Dedifferentiated amniotic fluid mesenchymal stem cell (primary cell): ENCODE data around the gene MLF1.
"Not testable (repeated sequence)": the region's sequence is repeated elsewhere in the genome, so short reads cannot be mapped to it uniquely, and the experiment has no call there.

ENCODE experiments used
- DNase-seq: peaks from one replicate; pipeline ENCODE4 v3.0.0-alpha.2; 2016; ENCODE audit errors: extremely low spot score

MLF1 gene, protein sequence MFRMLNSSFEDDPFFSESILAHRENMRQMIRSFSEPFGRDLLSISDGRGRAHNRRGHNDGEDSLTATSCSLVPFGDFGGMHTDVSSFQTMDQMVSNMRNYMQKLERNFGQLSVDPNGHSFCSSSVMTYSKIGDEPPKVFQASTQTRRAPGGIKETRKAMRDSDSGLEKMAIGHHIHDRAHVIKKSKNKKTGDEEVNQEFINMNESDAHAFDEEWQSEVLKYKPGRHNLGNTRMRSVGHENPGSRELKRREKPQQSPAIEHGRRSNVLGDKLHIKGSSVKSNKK

DNA sequence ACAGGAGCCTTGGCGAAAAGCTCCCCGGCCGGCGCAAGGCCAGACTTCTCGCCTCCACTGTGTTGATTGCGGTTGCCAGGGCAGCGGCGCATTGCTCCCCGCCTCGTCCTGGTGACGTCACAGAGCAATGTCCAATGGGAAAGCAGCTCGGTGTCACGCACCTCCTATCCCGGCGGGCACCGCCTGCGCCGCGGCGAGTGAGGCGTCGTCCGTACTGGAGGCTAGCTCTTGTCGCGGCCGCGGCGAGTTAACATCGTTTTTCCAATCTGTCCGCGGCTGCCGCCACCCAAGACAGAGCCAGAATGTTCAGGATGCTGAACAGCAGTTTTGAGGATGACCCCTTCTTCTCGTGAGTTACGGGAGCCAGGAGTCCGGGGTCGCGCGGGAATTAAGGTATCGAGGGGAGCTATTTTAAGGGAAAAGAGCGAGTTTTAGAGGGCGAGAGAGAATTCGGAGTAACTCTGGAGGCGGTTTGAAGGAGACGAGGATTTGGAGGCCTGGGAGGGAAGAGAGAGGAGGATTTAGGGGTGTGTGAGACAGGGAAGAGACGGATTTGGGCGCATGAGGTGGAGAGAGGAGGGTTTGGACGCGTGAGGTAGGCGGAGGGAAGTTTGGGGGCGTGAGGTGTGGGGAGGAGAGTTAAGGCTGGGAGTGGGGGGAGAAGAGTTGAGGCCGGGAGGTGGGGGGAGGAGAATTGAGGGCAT, at the start of gene MLF1:
Gene MLF1 (plus strand): TSS at position 196 of the 704 bp plus-strand sequence. CDS start 107 bp downstream, at position 303.
- peak; percentile 98 for DNase-seq

DNA sequence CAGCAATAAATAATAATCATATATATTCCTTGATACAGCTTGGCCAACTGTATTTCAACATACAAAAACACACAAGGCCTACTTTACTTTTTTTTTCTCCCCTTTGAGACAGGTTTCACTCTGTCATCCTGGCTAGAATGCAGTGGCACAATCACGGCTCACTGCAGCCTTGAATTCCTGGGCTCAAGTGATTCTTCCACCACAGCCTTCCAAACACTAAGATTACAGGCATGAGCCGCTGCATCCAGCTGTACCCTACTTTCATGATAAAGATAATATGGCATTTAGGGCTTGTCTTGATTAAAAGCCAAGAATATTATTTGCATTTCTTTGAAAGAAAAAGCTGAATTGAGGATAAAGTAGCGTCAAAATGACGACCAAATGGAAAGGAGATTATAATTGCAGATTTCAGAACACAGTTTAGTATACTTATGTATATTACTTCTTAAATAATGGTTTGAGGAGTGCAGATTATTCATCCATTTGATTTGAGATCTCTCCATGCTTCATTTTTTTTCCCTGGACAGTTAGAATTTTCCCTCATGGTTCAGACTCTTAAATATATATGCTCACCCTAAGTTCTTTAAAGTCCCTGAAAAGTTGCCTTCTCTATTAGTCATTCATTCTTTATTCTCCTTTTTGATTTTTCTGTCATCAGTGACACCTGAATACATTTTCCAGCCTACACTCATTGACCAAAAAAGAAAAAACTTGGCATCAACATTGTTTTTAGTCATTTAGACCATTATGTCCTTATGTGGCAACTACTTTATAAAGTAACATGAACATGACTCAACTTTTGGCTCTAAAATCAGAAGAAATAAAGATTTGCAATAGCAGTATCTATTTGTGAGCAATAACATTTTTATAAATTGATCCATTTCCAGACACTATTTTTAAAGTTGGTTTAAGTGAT, 48.5 kb upstream of the MLF1 start:
- DNase-seq: no peak

DNA sequence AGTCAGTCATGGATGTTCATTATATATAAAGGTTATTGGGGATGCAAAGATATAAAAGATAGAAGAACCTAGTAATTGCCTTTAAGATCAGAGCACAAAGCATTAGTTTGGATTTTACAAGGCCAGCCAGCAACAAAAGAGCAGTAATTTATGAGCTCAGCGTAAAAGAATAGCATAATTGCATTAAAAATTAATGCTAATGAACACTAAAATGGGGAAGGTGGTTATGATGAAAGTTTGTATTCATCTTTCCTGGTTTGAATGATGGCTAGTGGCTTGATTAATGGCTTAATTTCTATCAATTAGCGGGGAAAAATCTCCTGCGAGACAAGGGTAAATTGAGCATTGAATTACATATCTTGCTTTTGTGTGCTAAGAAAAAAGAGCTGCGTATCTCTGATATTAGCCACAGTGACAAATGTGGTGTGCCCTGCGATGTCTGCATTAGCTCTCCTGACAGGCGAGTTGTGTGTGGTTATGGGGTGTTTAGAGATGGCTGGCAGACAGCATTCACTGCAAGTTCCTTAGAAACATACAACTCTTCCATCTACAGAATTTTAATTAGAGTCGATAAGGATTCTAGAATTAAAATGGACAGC, 42.8 kb upstream of the MLF1 start:
- DNase-seq: no peak

DNA sequence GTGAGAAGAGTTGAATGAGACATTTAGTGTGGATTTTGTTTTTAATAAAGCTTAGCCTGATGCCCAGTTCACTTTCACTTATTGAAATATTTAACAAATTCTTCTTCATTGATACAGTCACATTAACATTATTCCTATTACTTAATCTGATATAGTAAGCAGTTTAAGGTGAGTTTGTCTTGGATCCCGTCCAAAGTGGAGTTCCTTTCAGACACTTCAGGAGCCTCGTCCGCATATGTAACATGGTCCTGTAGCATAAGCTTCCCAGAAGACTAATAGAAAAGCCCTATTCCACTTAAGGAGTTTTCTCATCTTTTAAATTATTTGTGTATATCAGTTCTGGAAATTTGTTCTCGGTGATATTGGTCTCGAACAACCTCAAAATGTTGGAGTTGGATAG, 39.7 kb upstream of the MLF1 start:
- no peak for DNase-seq

DNA sequence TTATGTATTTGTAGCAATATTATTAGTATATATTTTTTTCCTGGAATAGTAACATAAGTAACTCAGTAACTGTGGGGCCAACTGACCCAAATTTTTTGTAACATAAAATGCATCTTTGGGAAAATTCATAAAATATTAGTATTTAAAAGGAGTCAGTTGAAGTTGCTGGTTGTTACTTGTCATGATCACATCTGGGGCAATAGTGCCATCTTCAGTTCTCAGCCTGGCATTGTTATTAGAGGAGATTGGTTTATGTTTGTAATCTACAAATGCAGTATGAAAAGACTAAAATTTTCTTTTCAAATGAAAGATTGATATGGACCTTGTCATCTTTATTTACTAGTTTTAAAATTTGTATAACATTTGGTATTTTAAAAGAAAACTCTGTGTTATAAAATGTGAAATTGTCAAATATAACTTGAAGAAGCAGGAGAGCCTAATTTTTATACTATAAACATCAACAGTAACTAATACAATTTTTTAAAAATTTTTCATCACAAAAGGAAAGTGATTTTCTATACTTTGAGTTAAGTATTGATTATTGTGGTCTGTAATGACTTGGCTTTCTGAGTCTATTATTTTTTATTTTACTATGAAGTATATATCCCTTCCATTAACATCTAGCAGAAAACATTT, 38.8 kb upstream of the MLF1 start:
- DNase-seq: peak; percentile 54

DNA sequence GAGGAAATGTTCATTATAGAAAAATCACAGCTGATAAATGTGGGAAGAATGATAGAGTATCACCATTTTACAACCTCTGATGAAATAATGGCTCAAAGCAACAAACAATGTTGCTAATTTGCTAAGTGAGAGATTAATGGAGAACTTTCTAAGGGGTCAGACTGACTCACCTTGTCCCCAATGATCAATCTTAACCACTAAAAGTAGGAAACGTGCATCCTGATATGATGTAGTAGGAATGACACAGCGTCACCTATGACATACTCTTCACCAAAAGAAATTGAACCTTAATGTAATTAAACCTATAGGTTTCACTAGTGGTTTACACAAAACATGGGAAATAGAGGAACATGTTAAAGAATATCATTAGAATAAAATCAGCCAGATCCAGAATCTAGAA, 35.1 kb upstream of the MLF1 start:
- no peak for DNase-seq

DNA sequence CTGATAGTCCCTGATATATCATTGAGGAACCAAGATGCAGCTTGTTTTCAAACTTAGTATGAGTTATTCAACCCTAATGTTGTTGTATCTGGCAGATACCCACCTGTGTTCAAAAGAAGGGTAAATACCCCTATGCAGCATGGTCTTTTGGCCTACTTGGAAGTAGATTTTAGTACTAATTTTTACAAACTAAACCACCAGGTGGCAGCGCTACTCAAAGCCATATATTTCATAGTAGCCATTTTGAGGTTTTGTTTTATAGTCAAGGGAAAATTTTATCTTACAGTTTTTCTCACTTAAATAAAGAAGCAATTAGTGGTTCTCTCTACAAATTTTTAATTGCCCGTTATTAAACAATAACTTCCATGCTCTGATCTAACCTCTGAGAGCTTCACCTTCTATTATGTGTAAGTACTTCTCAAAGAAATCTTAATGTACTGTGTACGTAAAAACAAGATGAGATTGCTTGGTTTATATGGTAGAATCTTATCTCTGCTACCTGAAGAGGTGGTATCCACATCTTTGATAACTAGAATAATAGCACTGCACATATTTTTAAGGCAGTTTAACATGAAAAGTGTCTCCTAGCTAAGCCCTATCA, 31.5 kb upstream of the MLF1 start:
- peak; percentile 48 for DNase-seq

DNA sequence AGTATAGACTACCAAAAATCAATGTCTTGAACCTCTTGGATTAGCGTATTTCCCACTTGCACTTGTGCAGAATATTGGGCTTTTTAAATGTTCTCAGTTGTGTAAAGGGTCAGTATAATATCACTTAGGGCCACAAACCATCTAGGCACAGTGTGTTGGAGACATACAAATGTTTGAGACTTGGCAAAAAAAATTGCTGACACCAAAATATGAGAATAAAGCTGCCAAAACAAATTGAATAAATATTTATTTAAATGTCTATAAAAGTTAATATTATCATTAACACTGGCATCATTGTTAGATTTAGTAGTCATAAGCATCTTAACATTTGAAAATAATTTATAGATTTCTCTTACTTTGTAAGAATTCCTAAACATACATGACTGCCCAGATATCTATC, 30.9 kb upstream of the MLF1 start:
- no peak for DNase-seq

DNA sequence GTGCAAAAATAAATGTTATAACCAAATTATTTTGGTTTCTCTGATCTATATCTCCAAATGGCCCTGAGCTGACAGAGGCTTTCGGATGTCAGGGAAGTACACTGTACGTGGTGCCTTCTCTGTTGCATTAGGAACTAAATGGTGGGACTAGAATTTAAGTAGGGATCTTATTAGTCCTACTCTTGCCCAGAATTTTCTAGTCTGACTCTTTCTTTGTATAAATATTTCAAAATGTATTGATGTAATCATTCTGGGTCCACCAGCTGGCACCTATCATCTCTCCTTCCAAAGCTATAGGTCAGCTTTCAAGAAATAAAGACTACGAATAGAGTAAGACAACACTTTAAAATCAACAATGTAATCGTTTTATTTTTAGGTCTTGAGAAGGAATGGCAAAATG, 22.3 kb upstream of the MLF1 start:
- DNase-seq: no peak

DNA sequence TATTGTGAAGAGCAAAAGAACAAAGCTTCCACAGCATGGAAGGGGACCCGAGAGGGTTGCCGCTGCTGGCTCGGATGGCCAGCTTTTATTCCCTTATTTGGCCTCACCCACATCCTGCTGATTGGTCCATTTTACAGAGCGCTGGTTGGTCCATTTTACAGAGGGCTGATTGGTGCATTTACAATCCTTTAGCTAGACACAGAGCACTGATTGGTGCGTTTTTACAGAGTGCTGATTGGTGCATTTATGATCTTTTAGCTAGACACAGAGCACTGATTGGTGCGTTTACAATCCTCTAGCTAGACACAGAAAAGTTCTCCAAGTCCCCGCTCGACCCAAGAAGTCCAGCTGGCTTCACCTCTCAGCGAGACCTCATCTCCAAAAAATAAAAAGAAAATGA, 21.1 kb upstream of the MLF1 start:
- not testable (repeated sequence) for DNase-seq

DNA sequence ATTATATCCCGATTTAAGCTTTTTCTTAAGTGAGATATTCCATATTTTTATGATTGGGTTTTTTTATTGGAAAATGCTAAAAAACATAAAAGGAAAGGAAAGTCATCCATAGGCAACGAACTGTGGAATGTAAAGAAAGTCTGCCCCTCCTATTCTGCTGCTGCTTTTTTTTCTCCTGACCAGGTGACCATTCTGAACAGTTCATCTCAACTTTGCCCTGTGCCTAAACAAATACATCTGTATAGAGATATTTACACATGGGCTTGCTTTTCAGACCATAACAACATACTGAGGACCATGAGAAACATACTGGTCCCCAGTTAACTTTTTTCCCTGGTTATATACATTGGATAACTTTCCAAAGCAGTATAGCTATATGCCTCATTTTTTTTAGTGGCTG, 18.9 kb upstream of the MLF1 start:
- no peak for DNase-seq

DNA sequence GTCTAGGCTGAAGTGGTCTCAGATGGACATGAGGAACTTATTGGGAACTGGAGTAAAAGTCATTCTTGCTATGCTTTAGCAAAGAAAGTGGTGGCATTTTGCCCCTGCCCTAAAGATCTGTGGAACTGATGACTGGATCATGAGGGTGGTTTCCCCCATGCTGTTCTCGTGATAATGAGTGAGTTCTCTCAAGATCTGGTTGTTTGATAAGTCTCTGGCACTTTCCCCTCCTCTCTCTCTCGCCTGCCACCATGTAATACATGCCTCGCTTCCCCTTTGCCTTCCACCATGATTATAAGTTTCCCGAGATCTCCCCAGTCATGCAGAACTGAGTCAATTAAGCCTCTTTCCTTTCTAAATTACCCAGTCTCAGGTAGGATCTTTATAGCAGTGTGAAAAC, 11.5 kb upstream of the MLF1 start:
- no peak for DNase-seq

DNA sequence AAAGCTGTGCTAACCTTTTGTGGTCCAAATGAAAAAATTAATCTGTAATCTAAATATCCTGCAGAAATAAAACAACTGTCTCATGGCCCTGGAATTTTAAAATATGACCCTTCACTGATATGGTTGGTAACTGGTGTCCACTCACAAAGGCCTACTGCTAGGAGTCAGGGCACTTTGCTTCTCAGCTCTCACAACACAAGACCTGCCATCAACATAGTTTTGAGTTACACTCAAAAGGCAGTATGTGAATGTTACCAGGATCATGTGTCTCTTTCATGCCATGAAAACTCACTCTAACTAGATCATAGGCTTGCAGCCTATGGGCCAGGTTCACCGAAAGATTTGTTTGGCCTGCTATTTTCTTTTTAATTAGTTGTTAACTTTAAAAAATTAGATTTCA, 10.0 kb upstream of the MLF1 start:
- DNase-seq: no peak

DNA sequence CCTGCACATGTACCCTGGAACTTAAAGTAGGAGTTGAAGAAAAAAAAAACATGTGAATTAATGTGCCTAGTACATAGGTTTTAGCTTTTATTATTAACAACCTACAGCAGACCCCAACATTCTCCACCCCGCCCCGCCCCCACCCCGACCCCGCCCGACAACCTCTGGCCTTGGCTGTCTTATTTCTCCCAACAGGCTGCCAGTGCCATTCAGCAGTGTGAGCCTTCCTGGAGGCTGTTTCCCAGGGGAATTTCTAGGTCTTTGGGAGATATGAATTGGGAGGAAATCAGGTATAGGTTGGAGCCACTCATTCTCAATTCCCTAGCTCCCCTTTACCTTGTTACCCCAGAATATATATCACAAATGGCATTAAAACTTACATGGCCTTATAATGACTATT, 8.3 kb upstream of the MLF1 start:
- DNase-seq: no peak

DNA sequence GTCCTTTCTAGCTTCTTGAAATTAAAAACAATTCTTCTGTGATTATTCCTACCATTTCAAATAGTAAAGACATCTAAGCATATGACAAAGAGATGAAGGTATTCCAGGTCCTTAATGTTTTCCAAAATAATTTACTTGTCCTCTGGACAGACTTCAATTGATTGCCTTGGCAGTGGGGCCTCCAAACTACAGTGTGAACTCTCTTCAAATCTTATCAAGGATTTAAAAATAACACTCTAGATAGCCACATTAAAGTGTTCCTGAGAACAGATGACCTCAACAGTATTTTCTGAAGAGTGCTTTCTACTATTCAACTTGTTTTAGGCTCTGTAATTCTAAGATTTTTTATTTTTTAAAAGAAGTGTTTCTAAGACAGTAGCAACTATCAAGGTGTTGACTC, 7.9 kb upstream of the MLF1 start:
- no peak for DNase-seq

DNA sequence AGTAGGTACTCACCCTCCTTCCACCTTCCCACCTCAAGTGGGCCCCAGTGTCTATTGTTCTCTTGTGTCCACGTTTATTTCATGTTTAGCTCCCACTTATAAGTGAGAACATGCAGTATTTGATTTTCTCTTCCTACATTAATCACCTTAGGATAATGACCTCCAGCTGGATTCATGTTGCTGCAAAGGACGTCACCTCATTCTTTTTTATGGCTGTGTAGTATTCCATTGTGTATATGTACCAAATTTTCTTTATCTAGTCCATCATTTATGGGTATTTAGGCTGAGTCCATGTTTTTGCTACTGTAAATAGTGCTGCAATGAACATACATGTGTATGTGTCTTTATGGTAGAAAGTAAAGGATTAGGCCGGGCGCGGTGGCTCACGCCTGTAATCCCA, 5.9 kb upstream of the MLF1 start:
- no peak for DNase-seq

DNA sequence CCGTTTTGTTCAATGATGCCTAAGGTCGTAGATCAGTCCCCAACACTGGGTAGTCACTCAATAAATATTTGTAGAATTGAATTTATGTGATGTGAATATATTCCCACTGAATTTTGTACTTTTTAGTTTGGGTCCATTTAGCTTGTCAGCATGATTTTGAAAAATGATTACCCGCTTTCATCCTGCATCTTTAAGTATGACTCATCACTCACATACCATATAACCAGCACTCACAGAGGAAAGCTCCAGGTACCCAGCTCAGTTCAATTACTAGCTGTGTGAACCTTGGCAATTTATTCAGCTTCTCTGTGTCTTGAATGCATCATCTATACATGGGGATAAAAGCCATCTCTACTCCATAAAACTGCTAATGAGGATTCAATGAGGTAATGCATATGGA, 2.2 kb upstream of the MLF1 start:
- DNase-seq: no peak

DNA sequence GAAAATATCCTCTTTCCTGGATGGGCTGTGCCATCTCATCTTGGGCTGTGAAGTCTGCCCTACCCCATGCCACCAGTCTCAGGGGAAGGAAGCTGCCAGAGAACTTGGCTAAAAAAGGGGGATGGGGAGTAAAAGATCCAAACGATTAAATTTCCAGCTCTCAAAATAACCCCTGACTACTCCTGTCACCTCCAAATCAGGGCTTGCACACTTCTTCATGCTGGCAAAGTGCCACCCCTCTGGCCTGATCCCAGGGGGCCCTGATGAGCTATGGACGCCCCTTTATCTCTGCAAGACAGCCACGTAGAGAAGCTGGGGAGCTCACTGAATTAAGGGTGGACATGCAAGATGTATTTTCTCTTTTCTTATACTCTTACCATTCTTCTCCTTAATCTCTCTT, 1.2 kb upstream of the MLF1 start:
- no peak for DNase-seq

DNA sequence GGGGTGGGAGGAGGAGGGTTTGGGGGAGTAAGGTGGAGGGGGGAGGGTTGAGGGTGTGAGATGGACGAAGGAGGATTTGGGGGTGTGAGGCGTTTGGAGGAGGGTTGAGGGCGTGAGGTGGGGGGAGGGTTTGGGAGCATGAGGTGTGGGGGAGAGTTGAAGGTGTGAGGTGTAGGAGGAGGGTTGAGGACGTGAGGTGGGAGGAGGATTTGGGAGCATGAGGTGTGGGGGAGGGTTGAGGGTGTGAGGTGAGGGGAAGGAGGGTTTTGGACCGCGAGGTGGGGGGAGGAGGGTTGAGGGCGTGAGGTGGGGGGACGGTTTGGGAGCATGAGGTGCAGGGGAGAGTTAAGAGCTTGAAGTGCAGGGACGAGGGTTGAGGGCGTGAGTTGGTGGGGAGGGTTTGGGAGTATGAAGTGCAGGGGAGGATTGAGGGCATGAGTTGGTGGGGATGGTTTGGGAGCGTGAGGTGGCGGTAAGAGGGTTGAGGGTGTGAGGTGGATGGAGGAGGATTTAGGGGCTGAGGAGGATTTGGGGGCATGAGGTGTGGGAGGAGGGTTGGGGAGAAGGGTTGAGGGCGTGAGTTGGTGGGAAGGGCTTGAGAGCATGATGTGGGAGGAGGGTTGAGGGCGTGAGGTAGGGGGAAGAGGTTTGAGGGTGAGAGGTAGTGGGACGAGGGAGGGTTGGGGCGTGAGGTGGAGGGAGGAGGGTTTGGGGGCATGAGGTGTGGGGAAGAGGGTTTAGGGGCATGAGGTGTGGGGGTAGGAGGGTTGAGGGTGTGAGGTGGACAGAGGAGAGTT, 1.2 kb downstream of the MLF1 start:
- no peak for DNase-seq

DNA sequence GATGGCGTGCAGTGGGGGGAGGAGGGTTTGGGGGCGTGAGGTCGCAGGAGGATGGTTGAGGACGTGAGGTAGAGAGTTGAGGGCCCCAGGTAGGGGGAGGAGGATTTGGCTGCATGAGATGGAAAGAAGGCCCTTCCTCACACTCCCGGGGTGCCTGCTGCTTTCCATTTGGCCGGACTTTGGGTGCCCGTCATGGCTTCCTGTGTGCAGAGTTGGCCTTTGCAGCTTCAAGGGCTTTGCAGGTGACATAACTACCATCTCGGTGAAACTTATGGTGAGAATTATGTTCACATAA, 1.7 kb downstream of the MLF1 start:
- no peak for DNase-seq

DNA sequence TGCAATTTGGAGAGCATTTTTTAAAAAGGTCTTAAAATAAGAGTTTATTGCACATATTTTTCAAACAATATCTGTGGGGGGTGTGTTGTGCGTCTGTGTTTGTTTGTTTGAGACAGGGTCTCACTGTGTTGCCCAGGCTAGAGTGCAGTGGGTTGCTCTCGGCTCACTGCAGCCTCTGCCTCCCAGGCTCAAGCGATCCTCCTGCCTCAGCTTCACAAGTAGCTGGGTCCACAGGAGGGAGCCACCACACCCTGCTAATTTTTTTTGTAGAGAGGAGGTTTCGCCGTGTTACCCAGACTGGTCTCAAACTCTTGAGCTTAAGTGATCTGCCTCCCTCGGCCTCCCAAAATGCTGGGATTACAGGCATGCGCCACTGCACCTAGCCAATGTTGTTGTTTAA, 2.7 kb downstream of the MLF1 start:
- no peak for DNase-seq
